GM12872 (cell line): Measurements from ENCODE around the gene TTC33.

Experiments
- CTCF ChIP-seq: IDR thresholded peaks from 3 replicates; pipeline ENCODE4 v1.5.1; 2011; ENCODE audit warnings: low read depth, mild to moderate bottlenecking, low read length, moderate library complexity; ENCODE audit not compliant: insufficient read depth

Gene TTC33

GRCh38 chr5:40648150-40648549 lies 107.6 kb downstream of the TTC33 start:
- no peak for TF ChIP-seq CTCF

- TF ChIP-seq CTCF = no peak
Observed at GRCh38 chr5:40646266-40646665, 109.5 kb downstream of the TTC33 start.

- TF ChIP-seq CTCF = no peak
Observed at GRCh38 chr5:40634593-40634992, 121.2 kb downstream of the TTC33 start.

- TF ChIP-seq CTCF = no peak
Observed at GRCh38 chr5:40634154-40634553, 121.6 kb downstream of the TTC33 start.

- no peak for TF ChIP-seq CTCF
Observed at GRCh38 chr5:40631236-40631635, 124.5 kb downstream of the TTC33 start.

- no peak for TF ChIP-seq CTCF
Observed at GRCh38 chr5:40630126-40630525, 125.6 kb downstream of the TTC33 start.

- no peak for TF ChIP-seq CTCF
Observed at GRCh38 chr5:40628407-40628806, 127.4 kb downstream of the TTC33 start.

- no peak for TF ChIP-seq CTCF
Observed at GRCh38 chr5:40627706-40628105, 128.1 kb downstream of the TTC33 start.
